Dedifferentiated amniotic fluid mesenchymal stem cell (primary cell): ENCODE measurements around the gene SPRING1.

ENCODE experiments used
- DNase-seq: peaks from one replicate; pipeline ENCODE4 v3.0.0-alpha.2; 2016; ENCODE audit errors: extremely low spot score

Gene SPRING1

GRCh38 chr12:116739381-116739887 is 1.6 kb upstream of the SPRING1 start:
- DNase-seq: no peak

GRCh38 chr12:116736962-116737773 is 701 bp downstream of the SPRING1 start:
- no peak for DNase-seq

- DNase-seq: no peak
These were observed 1.8 kb downstream of the SPRING1 start for GRCh38 chr12:116735951-116736599.

- DNase-seq: no peak
These were observed 2.8 kb downstream of the SPRING1 start for GRCh38 chr12:116735084-116735483.

- DNase-seq: no peak
These were observed 3.6 kb downstream of the SPRING1 start for GRCh38 chr12:116734156-116734768.

- DNase-seq: no peak
These were observed 6.1 kb downstream of the SPRING1 start for GRCh38 chr12:116731801-116732200.

- no peak for DNase-seq
These were observed 10.0 kb downstream of the SPRING1 start for GRCh38 chr12:116727891-116728290.

- DNase-seq: no peak
These were observed 10.6 kb downstream of the SPRING1 start for GRCh38 chr12:116727261-116727660.

GRCh38 chr12:116726694-116727093 is 11.2 kb downstream of the SPRING1 start:
- no peak for DNase-seq

GRCh38 chr12:116722245-116722644 is 15.6 kb downstream of the SPRING1 start:
- no peak for DNase-seq

GRCh38 chr12:116719731-116720528 is 17.9 kb downstream of the SPRING1 start:
- no peak for DNase-seq

GRCh38 chr12:116718655-116719454 is 19.0 kb downstream of the SPRING1 start:
- peak; percentile 57 for DNase-seq

- DNase-seq: no peak
These were observed 20.1 kb downstream of the SPRING1 start for GRCh38 chr12:116717466-116718437.

- no peak for DNase-seq
These were observed 23.7 kb downstream of the SPRING1 start for GRCh38 chr12:116714175-116714574.

- DNase-seq: no peak
These were observed 24.3 kb downstream of the SPRING1 start for GRCh38 chr12:116713527-116713926.

GRCh38 chr12:116712458-116713303 is 25.2 kb downstream of the SPRING1 start:
- no peak for DNase-seq

- DNase-seq: no peak
These were observed 27.3 kb downstream of the SPRING1 start for GRCh38 chr12:116710370-116711150.

- no peak for DNase-seq
These were observed 28.1 kb downstream of the SPRING1 start for GRCh38 chr12:116709768-116710167.
